Measurements from ENCODE around the gene EPHX1. TPM values are rescaled to one million over a fixed set of nuclear protein-coding genes. Genes with fewer than 3 reads are reported as not detected.
"Not testable (repeated sequence)": the region's sequence is repeated elsewhere in the genome, so short reads cannot be mapped to it uniquely, and the experiment has no call there.

The EPHX1 gene
- total and polyA plus RNA-seq, 2 donors from 2014 or later: 78.6 to 178 TPM

DNA sequence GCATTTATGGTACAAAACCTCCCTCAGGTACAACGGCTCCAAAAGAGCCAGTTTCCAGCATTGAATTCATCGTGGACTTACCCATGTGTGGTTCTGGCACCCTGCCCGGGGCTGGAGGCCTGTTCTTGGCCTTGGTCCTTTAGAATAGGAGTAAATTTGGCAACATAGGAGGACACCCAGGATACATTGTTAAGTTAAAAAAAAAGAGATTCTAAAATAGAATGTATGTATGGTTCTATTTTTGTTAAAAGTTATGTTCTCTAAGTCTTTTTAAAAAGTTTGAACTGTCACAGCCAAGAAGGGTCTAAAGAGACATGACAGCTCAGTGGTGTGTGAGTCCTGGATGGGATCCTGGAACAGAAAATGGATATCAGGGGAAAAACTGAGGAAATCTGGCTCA is 25.9 kb downstream of the EPHX1 start:
- intact Hi-C loops (cut with DNase I): no loop called here
- DNase-seq: peak in 1 of 5 donors; percentile 71
- no peak overlapping the region for H3K4me3 ChIP-seq (ENCODE audit: low read length in 3 of 3)
- no peak for FAIRE-seq
- H3K9ac ChIP-seq (ENCODE audit: low read length in 3 of 3): no peak overlapping the region
- H3K9me3 ChIP-seq (ENCODE audit: control insufficient read depth in 2 of 3, insufficient read depth in 1 of 3, low read length in 3 of 3): no peaks in the 10 kb centered on the region
- H3K36me3 ChIP-seq (ENCODE audit: control insufficient read depth in 2 of 3, insufficient read depth in 3 of 3, low read length in 3 of 3): peaks cover 3 to 43% (median 12%) of the 10 kb centered on the region in 3 donors
- H3K27me3 ChIP-seq (ENCODE audit: control insufficient read depth, insufficient read depth, low read length): no peaks in the 10 kb centered on the region
- TF ChIP-seq, protein P1, sequence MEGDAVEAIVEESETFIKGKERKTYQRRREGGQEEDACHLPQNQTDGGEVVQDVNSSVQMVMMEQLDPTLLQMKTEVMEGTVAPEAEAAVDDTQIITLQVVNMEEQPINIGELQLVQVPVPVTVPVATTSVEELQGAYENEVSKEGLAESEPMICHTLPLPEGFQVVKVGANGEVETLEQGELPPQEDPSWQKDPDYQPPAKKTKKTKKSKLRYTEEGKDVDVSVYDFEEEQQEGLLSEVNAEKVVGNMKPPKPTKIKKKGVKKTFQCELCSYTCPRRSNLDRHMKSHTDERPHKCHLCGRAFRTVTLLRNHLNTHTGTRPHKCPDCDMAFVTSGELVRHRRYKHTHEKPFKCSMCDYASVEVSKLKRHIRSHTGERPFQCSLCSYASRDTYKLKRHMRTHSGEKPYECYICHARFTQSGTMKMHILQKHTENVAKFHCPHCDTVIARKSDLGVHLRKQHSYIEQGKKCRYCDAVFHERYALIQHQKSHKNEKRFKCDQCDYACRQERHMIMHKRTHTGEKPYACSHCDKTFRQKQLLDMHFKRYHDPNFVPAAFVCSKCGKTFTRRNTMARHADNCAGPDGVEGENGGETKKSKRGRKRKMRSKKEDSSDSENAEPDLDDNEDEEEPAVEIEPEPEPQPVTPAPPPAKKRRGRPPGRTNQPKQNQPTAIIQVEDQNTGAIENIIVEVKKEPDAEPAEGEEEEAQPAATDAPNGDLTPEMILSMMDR (IDR thresholded peaks at IDR 0.05; ENCODE audit: borderline replicate concordance, extremely low read depth, insufficient read depth): no peak
- no peak overlapping the region for H3K27ac ChIP-seq (ENCODE audit: low read depth in 2 of 2, low read length in 2 of 2)
- no peaks in the 10 kb centered on the region for H3K4me1 ChIP-seq (ENCODE audit: control insufficient read depth in 2 of 3, insufficient read depth in 2 of 3, low read depth in 1 of 3, low read length in 3 of 3)

DNA sequence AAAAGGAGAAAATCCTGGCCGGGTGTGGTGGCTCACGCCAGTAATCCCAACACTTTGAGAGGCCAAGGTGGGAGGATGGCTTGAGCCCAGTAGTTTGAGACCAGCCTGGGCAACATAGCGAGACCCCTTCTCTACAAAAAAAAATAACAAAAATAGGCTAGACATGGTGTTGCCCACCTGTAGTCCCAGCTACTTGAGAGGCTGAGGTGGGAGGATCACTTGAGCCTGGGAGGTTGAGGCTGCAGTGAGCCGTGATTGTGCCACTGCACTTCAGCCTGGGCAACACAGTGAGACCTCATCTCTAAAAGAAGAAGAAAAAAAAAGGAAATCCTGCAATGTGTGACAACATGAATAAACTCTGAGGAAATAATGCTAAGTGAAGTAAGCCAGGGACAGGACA is 26.4 kb downstream of the EPHX1 start:
- H3K9me3 ChIP-seq (ENCODE audit: control insufficient read depth in 2 of 3, insufficient read depth in 1 of 3, low read length in 3 of 3); H3K27ac ChIP-seq (ENCODE audit: low read depth in 2 of 2, low read length in 2 of 2); intact Hi-C loops (cut with DNase I); DNase-seq; H3K9ac ChIP-seq (ENCODE audit: low read length in 3 of 3); H3K4me3 ChIP-seq (ENCODE audit: low read length in 3 of 3); FAIRE-seq; H3K27me3 ChIP-seq (ENCODE audit: control insufficient read depth, insufficient read depth, low read length); H3K4me1 ChIP-seq (ENCODE audit: control insufficient read depth in 2 of 3, insufficient read depth in 2 of 3, low read depth in 1 of 3, low read length in 3 of 3): not testable (repeated sequence)
- peaks cover 3 to 41% (median 12%) of the 10 kb centered on the region in 3 donors for H3K36me3 ChIP-seq (ENCODE audit: control insufficient read depth in 2 of 3, insufficient read depth in 3 of 3, low read length in 3 of 3)

DNA sequence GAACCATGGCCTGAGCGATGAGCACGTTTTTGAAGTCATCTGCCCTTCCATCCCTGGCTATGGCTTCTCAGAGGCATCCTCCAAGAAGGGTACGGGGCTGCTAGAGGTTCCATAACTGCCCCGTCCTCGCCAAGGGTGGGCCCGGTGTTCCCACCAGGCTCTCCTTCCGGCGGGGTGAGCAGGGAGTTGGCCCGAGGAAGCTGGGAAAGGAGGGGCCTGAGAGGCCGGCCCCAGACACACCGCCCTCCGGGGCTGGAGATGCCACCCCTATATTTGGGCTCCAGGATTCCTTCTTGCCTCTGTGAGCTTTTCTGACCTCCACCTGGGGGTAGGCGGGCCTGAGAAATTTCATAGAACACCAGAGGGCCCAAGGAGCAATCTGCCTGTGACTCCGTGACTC is 28.9 kb downstream of the EPHX1 start:
- DNase-seq (no peak), FAIRE-seq (no peak)
- no peak overlapping the region for H3K27ac ChIP-seq (ENCODE audit: low read depth in 2 of 2, low read length in 2 of 2)
- no peak overlapping the region for H3K9ac ChIP-seq (ENCODE audit: low read length in 3 of 3)
- H3K9me3 ChIP-seq (ENCODE audit: control insufficient read depth in 2 of 3, insufficient read depth in 1 of 3, low read length in 3 of 3): no peaks in the 10 kb centered on the region
- H3K27me3 ChIP-seq (ENCODE audit: control insufficient read depth, insufficient read depth, low read length): no peaks in the 10 kb centered on the region
- H3K4me1 ChIP-seq (ENCODE audit: control insufficient read depth in 2 of 3, insufficient read depth in 2 of 3, low read depth in 1 of 3, low read length in 3 of 3): no peaks in the 10 kb centered on the region
- intact Hi-C loops (cut with DNase I): no loop called here
- H3K4me3 ChIP-seq (ENCODE audit: low read length in 3 of 3): no peak overlapping the region
- peaks cover 0 to 35% (median 4%) of the 10 kb centered on the region in 3 donors for H3K36me3 ChIP-seq (ENCODE audit: control insufficient read depth in 2 of 3, insufficient read depth in 3 of 3, low read length in 3 of 3)
- TF ChIP-seq, protein P1 (IDR thresholded peaks at IDR 0.05; ENCODE audit: borderline replicate concordance, extremely low read depth, insufficient read depth): no peak

DNA sequence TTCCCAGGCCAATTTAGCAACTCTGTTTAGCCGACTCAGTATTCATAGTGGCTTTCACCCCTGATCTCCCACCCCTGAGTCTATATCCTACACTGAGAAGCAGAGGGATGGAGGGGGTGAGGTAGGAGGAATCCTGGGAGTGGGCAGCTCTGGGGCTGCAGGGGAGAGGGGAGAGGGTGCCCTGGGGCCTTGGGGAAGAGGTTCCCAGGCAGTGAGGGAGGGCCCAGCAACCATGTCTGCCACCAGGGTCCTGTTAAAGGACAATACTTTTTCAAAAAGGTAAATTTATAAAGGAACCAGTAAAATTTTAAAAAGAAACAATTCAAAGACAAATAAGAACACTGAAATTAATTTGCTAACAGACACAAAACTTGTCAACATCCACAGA is 30.3 kb downstream of the EPHX1 start:
- no peak overlapping the region for H3K4me3 ChIP-seq (ENCODE audit: low read length in 3 of 3)
- TF ChIP-seq, protein P1 (IDR thresholded peaks at IDR 0.05; ENCODE audit: borderline replicate concordance, extremely low read depth, insufficient read depth): no peak

More for the DNA sequence above, 30.3 kb downstream of the EPHX1 start:
- Histone ChIP-seq H3K4me1 (ENCODE audit: control insufficient read depth in 2 of 3, insufficient read depth in 2 of 3, low read depth in 1 of 3, low read length in 3 of 3) (no peaks in the 10 kb centered on the region), H3K9me3 (ENCODE audit: control insufficient read depth in 2 of 3, insufficient read depth in 1 of 3, low read length in 3 of 3) (no peaks in the 10 kb centered on the region), H3K27ac (ENCODE audit: low read depth in 2 of 2, low read length in 2 of 2) (no peak overlapping the region), H3K27me3 (ENCODE audit: control insufficient read depth, insufficient read depth, low read length) (no peaks in the 10 kb centered on the region), H3K36me3 (ENCODE audit: control insufficient read depth in 2 of 3, insufficient read depth in 3 of 3, low read length in 3 of 3) (peaks cover 0 to 38% (median 4%) of the 10 kb centered on the region in 3 donors), H3K9ac (ENCODE audit: low read length in 3 of 3) (no peak overlapping the region)
- DNase-seq: peak in 1 of 5 donors; percentile 41
- no peak for FAIRE-seq
- intact Hi-C loops (cut with DNase I): no loop called here

Data from kidney (tissue), 14 donors.